K562 (cell line): Measurements from ENCODE around the gene WBP1L.

Experiments
- CREM ChIP-seq: IDR thresholded peaks from 2 replicates; pipeline ENCODE4 v1.6.1; 2014; ENCODE audit warnings: antibody characterized with exemption, low read depth
- CTCF ChIP-seq, 3 experiments: IDR thresholded peaks in 2 of 3; conservative IDR thresholded peaks in 1 of 3; 2 replicates each; pipeline ENCODE4 v1.5.1; 2011 to 2012; ENCODE audit warnings: low read length in 3 of 3, mild to moderate bottlenecking in 3 of 3, control low read depth in 2 of 3, improper control_type of control experiment in 1 of 3, inconsistent platforms in 1 of 3, low read depth in 1 of 3, mixed read lengths in 1 of 3, moderate library complexity in 1 of 3; ENCODE audit not compliant: insufficient read depth in 2 of 3
- EP300 ChIP-seq: IDR thresholded peaks from 2 replicates; pipeline ENCODE4 v1.6.1; 2012; ENCODE audit warnings: low read length, improper control_type of control experiment
- MCM2 ChIP-seq: fragments of 450-650 bp; IDR thresholded peaks from 2 replicates; pipeline ENCODE4 v1.6.1; 2017; ENCODE audit warnings: low read depth, mild to moderate bottlenecking
- POLR2AphosphoS2 ChIP-seq: IDR thresholded peaks from 2 replicates; pipeline ENCODE4 v1.6.1; 2012; ENCODE audit warnings: low read length, improper control_type of control experiment
- RCOR1 ChIP-seq, 2 experiments: IDR thresholded peaks; 2 replicates each; pipeline ENCODE4 v1.6.1; 2012; ENCODE audit warnings: low read depth in 2 of 2, low read length in 2 of 2, borderline replicate concordance in 1 of 2, improper control_type of control experiment in 1 of 2
- SNIP1 ChIP-seq: fragments of 450-650 bp; IDR thresholded peaks from 2 replicates; pipeline ENCODE4 v1.7.1; 2017; ENCODE audit warnings: low read depth, mild to moderate bottlenecking
- TF ChIP-seq, protein P1 (sequence below), 3 experiments: fragments of 200-800 bp in 1 of 3; fragments of 250-450 bp in 1 of 3; fragments of 450-650 bp in 1 of 3; sonication (Bioruptor Pico) in 1 of 3; sonication (Bioruptor generic) in 1 of 3; formaldehyde crosslinking in 1 of 3; IDR thresholded peaks; 2 replicates each; pipeline versions ENCODE4 v1.6.1 to v1.8.0; 2016 to 2022; ENCODE audit warnings: mild to moderate bottlenecking in 2 of 3, missing genetic modification characterization in 2 of 3, missing compliant biosample characterization in 1 of 3, moderate library complexity in 1 of 3
- TF ChIP-seq, protein P2 (sequence below): fragments of 450-650 bp; formaldehyde crosslinking; IDR thresholded peaks from 2 replicates; pipeline ENCODE4 v1.4.0; 2022; ENCODE audit warnings: missing genetic modification characterization

DNA sequence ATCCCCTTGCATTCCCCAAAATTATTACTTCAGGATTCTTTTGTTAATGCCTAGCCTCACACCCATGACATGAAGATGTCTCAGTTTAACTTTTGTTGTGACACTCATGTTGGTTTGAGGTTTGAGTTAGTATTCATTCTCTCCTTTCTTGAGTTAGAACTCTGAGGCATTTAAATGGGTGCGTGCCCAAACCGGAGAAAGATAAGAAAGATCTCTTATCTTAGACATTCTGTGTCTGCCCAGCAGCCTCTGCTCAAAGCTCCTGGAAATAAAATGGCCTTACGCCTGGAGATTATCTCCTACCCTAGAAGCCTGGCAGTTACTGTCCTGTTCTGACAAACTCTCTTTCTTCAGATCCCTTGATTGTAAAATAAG lies 26.3 kb downstream of the WBP1L start:
- TF ChIP-seq EP300 (no peak), POLR2AphosphoS2 (no peak), SNIP1 (no peak), MCM2 (no peak), RCOR1 (IDR thresholded peaks at IDR 0.05; ENCODE audit: borderline replicate concordance in 1 of 2, low read depth in 2 of 2, low read length in 2 of 2) (no peak), CREM (no peak), CTCF (IDR thresholded peaks at IDR 0.05 in 2 of 3, conservative IDR thresholded peaks at IDR 0.05 in 1 of 3; ENCODE audit: insufficient read depth in 2 of 3, low read depth in 1 of 3, low read length in 3 of 3) (no peak)
- TF ChIP-seq, protein P1, sequence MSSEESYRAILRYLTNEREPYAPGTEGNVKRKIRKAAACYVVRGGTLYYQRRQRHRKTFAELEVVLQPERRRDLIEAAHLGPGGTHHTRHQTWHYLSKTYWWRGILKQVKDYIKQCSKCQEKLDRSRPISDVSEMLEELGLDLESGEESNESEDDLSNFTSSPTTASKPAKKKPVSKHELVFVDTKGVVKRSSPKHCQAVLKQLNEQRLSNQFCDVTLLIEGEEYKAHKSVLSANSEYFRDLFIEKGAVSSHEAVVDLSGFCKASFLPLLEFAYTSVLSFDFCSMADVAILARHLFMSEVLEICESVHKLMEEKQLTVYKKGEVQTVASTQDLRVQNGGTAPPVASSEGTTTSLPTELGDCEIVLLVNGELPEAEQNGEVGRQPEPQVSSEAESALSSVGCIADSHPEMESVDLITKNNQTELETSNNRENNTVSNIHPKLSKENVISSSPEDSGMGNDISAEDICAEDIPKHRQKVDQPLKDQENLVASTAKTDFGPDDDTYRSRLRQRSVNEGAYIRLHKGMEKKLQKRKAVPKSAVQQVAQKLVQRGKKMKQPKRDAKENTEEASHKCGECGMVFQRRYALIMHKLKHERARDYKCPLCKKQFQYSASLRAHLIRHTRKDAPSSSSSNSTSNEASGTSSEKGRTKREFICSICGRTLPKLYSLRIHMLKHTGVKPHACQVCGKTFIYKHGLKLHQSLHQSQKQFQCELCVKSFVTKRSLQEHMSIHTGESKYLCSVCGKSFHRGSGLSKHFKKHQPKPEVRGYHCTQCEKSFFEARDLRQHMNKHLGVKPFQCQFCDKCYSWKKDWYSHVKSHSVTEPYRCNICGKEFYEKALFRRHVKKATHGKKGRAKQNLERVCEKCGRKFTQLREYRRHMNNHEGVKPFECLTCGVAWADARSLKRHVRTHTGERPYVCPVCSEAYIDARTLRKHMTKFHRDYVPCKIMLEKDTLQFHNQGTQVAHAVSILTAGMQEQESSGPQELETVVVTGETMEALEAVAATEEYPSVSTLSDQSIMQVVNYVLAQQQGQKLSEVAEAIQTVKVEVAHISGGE (CRISPR knock-in tag; IDR thresholded peaks at IDR 0.05) = no peak
- TF ChIP-seq, protein P2, sequence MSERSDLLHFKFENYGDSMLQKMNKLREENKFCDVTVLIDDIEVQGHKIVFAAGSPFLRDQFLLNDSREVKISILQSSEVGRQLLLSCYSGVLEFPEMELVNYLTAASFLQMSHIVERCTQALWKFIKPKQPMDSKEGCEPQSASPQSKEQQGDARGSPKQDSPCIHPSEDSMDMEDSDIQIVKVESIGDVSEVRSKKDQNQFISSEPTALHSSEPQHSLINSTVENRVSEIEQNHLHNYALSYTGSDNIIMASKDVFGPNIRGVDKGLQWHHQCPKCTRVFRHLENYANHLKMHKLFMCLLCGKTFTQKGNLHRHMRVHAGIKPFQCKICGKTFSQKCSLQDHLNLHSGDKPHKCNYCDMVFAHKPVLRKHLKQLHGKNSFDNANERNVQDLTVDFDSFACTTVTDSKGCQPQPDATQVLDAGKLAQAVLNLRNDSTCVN = no peak
